ENCODE results near the gene PBX1. TPM values are rescaled to one million over a fixed set of nuclear protein-coding genes. Genes with fewer than 3 reads are reported as not detected.

The PBX1 gene
- 53.3 TPM for polyA plus RNA-seq (2013, experiment 1 of 2)
- polyA plus RNA-seq (2013, experiment 2 of 2), result 55.6 TPM

- no peaks in the 10 kb centered on the region for H3K9me3 ChIP-seq (replicated peaks in 1 of 2; ENCODE audit: control insufficient read depth in 2 of 2, insufficient read depth in 1 of 2, low read depth in 1 of 2, low read length in 2 of 2)
- H3K9ac ChIP-seq (ENCODE audit: low read depth, low read length, poor library complexity), result peak within 1 kb of the TSS; percentile 86
- H4K91ac ChIP-seq (ENCODE audit: low read depth, low read length, poor library complexity), result no peak within 1 kb of the TSS
- H2AK5ac ChIP-seq (ENCODE audit: low read depth, low read length), result no peak within 1 kb of the TSS
- peak within 1 kb of the TSS; percentile 93 for H3K18ac ChIP-seq (ENCODE audit: low read length)
- H3K4ac ChIP-seq (ENCODE audit: low read length), result no peak within 1 kb of the TSS
- no peaks in the 10 kb centered on the region for H3K27me3 ChIP-seq (ENCODE audit: control insufficient read depth in 3 of 3, insufficient read depth in 3 of 3, low read depth in 1 of 3, low read length in 3 of 3)
- no peak within 1 kb of the TSS for H4K8ac ChIP-seq (ENCODE audit: low read depth, low read length)
- peak; percentile 94 for DNase-seq (ENCODE audit: low spot score)
- no peak within 1 kb of the TSS for H3K23ac ChIP-seq (ENCODE audit: low read depth, low read length, poor library complexity)
- no peaks in the 10 kb centered on the region for H3K79me1 ChIP-seq (ENCODE audit: low read depth, low read length)
- peaks cover 0 to 4% of the 10 kb centered on the region in 2 donors for H3K36me3 ChIP-seq (replicated peaks in 1 of 2; ENCODE audit: control insufficient read depth in 2 of 2, insufficient read depth in 2 of 2, low read length in 2 of 2)
- no peak within 1 kb of the TSS for H2BK12ac ChIP-seq (ENCODE audit: low read length)
- no peak within 1 kb of the TSS for H2BK120ac ChIP-seq (ENCODE audit: low read depth, low read length)
- H3K27ac ChIP-seq (replicated peaks; ENCODE audit: low read length), result peak within 1 kb of the TSS; percentile 100
- H3K4me2 ChIP-seq (ENCODE audit: insufficient read depth, low read length, poor library complexity, severe bottlenecking), result peak within 1 kb of the TSS; percentile 62
- no CpG with 5 or more reads among the region's 28 CpGs for WGBS, 2 donors (ENCODE audit: extremely low coverage in 2 of 2, insufficient read length in 2 of 2, insufficient replicate concordance in 1 of 2)
- peak within 1 kb of the TSS; percentile 70 for H2AFZ ChIP-seq (ENCODE audit: low read length)
- H3K4me3 ChIP-seq (ENCODE audit: low read length in 2 of 2), result peak within 1 kb of the TSS; percentile 79 to 93
- peak within 1 kb of the TSS; percentile 63 for H2BK5ac ChIP-seq (ENCODE audit: low read length)
- no peak within 1 kb of the TSS for H3K14ac ChIP-seq (ENCODE audit: low read length)
- no peak within 1 kb of the TSS for H2BK15ac ChIP-seq (ENCODE audit: low read length)
- H3K4me1 ChIP-seq (ENCODE audit: control insufficient read depth in 2 of 2, insufficient read depth in 1 of 2, low read depth in 1 of 2, low read length in 2 of 2), result peaks cover 0 to 4% of the 10 kb centered on the region in 2 donors
Observed at GRCh38 chr1:164558461-164559341, at the start of gene PBX1. PBX1 (plus strand) TSS chr1:164559184.

DNA sequence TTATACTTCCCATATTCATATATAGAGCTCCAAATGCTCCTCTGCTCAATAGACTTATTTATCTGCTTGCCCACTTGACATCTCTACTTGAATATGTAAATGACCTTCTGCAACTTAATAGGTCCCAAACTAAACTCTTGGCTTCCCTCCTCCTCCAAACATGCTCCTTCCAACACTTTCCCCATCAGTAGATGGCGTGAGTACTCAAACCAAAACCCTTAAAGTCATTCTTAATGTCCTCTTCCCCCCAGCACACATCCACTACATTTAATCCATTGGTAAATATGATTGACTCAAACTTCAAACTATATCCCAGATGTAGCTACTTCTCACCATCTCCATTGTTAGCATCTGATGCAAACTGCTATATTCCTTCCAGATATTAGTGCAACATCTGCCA, 48.5 kb upstream of the PBX1 start:
- Histone ChIP-seq H2AK5ac (ENCODE audit: low read depth, low read length) (no peak overlapping the region), H3K4me3 (ENCODE audit: low read length in 2 of 2) (no peak overlapping the region), H4K91ac (ENCODE audit: low read depth, low read length, poor library complexity) (no peak overlapping the region), H2BK15ac (ENCODE audit: low read length) (no peak overlapping the region), H2BK12ac (ENCODE audit: low read length) (no peak overlapping the region), H3K9ac (ENCODE audit: low read depth, low read length, poor library complexity) (no peak overlapping the region), H3K79me1 (ENCODE audit: low read depth, low read length) (no peaks in the 10 kb centered on the region), H2AFZ (ENCODE audit: low read length) (no peak overlapping the region), H3K27ac (replicated peaks; ENCODE audit: low read length) (no peak overlapping the region), H3K4me2 (ENCODE audit: insufficient read depth, low read length, poor library complexity, severe bottlenecking) (no peak overlapping the region), H3K4ac (ENCODE audit: low read length) (no peak overlapping the region), H3K27me3 (ENCODE audit: control insufficient read depth in 3 of 3, insufficient read depth in 3 of 3, low read depth in 1 of 3, low read length in 3 of 3) (no peaks in the 10 kb centered on the region), H3K4me1 (ENCODE audit: control insufficient read depth in 2 of 2, insufficient read depth in 1 of 2, low read depth in 1 of 2, low read length in 2 of 2) (no peaks in the 10 kb centered on the region), H3K36me3 (replicated peaks in 1 of 2; ENCODE audit: control insufficient read depth in 2 of 2, insufficient read depth in 2 of 2, low read length in 2 of 2) (no peaks in the 10 kb centered on the region), H3K23ac (ENCODE audit: low read depth, low read length, poor library complexity) (no peak overlapping the region), H2BK5ac (ENCODE audit: low read length) (no peak overlapping the region), H4K8ac (ENCODE audit: low read depth, low read length) (no peak overlapping the region), H3K18ac (ENCODE audit: low read length) (no peak overlapping the region), H3K9me3 (replicated peaks in 1 of 2; ENCODE audit: control insufficient read depth in 2 of 2, insufficient read depth in 1 of 2, low read depth in 1 of 2, low read length in 2 of 2) (no peaks in the 10 kb centered on the region), H3K14ac (ENCODE audit: low read length) (no peak overlapping the region), H2BK120ac (ENCODE audit: low read depth, low read length) (no peak overlapping the region)
- DNase-seq (ENCODE audit: low spot score), result no peak
- no CpG with 5 or more reads among the region's 1 CpG for WGBS, 2 donors (ENCODE audit: extremely low coverage in 2 of 2, insufficient read length in 2 of 2, insufficient replicate concordance in 1 of 2)

DNA sequence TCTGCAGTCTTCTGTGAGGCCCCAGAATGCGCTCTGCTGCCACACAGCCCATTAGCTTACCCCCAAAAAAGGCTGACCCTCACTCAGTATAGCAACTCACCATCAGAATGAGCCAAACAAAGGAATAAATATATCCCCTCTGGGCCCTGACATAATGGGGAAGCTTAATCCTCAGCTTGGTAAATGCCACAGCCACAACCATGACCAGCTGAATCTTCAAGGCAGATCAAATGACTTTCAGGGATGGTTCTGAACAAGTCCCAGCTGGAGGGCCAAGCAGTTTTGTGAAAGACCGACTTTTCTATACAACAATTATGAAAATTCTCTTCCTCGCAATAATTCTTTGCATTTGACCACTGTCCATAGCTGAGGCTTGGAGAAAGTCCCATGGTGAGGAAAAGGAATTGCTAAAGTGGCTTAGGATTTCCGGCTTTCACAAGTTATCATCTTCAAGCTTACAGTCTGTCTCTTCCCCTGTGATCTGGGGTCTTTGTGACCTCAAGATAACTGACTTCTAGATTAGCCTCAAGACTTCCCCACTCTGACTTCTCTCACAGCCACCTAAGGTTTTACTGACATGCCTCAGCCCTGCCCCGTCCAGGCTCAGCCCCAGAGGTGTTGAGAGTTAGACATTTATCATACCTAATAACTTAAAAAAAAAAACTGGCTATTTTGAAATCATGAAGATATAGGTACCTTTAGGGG, 47.8 kb upstream of the PBX1 start:
- no peak overlapping the region for H2BK5ac ChIP-seq (ENCODE audit: low read length)
- no peak overlapping the region for H2AK5ac ChIP-seq (ENCODE audit: low read depth, low read length)
- no peaks in the 10 kb centered on the region for H3K79me1 ChIP-seq (ENCODE audit: low read depth, low read length)
- no CpG with 5 or more reads among the region's 5 CpGs for WGBS, 2 donors (ENCODE audit: extremely low coverage in 2 of 2, insufficient read length in 2 of 2, insufficient replicate concordance in 1 of 2)
- no peaks in the 10 kb centered on the region for H3K36me3 ChIP-seq (replicated peaks in 1 of 2; ENCODE audit: control insufficient read depth in 2 of 2, insufficient read depth in 2 of 2, low read length in 2 of 2)
- no peak overlapping the region for H3K4me2 ChIP-seq (ENCODE audit: insufficient read depth, low read length, poor library complexity, severe bottlenecking)
- H3K18ac ChIP-seq (ENCODE audit: low read length), result no peak overlapping the region
- no peak for DNase-seq (ENCODE audit: low spot score)
- no peak overlapping the region for H2BK15ac ChIP-seq (ENCODE audit: low read length)
- no peak overlapping the region for H2AFZ ChIP-seq (ENCODE audit: low read length)
- peaks cover 3 to 4% of the 10 kb centered on the region in 2 donors for H3K4me1 ChIP-seq (ENCODE audit: control insufficient read depth in 2 of 2, insufficient read depth in 1 of 2, low read depth in 1 of 2, low read length in 2 of 2)
- no peak overlapping the region for H2BK12ac ChIP-seq (ENCODE audit: low read length)
- H3K27ac ChIP-seq (replicated peaks; ENCODE audit: low read length), result no peak overlapping the region
- no peaks in the 10 kb centered on the region for H3K9me3 ChIP-seq (replicated peaks in 1 of 2; ENCODE audit: control insufficient read depth in 2 of 2, insufficient read depth in 1 of 2, low read depth in 1 of 2, low read length in 2 of 2)
- no peak overlapping the region for H3K9ac ChIP-seq (ENCODE audit: low read depth, low read length, poor library complexity)
- H2BK120ac ChIP-seq (ENCODE audit: low read depth, low read length), result no peak overlapping the region
- H4K91ac ChIP-seq (ENCODE audit: low read depth, low read length, poor library complexity), result no peak overlapping the region
- H3K14ac ChIP-seq (ENCODE audit: low read length), result no peak overlapping the region
- H4K8ac ChIP-seq (ENCODE audit: low read depth, low read length), result no peak overlapping the region
- H3K27me3 ChIP-seq (ENCODE audit: control insufficient read depth in 3 of 3, insufficient read depth in 3 of 3, low read depth in 1 of 3, low read length in 3 of 3), result no peaks in the 10 kb centered on the region
- no peak overlapping the region for H3K4me3 ChIP-seq (ENCODE audit: low read length in 2 of 2)
- H3K23ac ChIP-seq (ENCODE audit: low read depth, low read length, poor library complexity), result no peak overlapping the region
- no peak overlapping the region for H3K4ac ChIP-seq (ENCODE audit: low read length)

- Histone ChIP-seq H4K91ac (ENCODE audit: low read depth, low read length, poor library complexity) (no peak overlapping the region), H3K9ac (ENCODE audit: low read depth, low read length, poor library complexity) (no peak overlapping the region), H2BK5ac (ENCODE audit: low read length) (no peak overlapping the region), H2BK120ac (ENCODE audit: low read depth, low read length) (no peak overlapping the region), H3K18ac (ENCODE audit: low read length) (no peak overlapping the region), H3K4me1 (ENCODE audit: control insufficient read depth in 2 of 2, insufficient read depth in 1 of 2, low read depth in 1 of 2, low read length in 2 of 2) (peaks cover 3 to 13% of the 10 kb centered on the region in 2 donors), H4K8ac (ENCODE audit: low read depth, low read length) (no peak overlapping the region), H3K9me3 (replicated peaks in 1 of 2; ENCODE audit: control insufficient read depth in 2 of 2, insufficient read depth in 1 of 2, low read depth in 1 of 2, low read length in 2 of 2) (no peaks in the 10 kb centered on the region), H3K4ac (ENCODE audit: low read length) (no peak overlapping the region), H3K27me3 (ENCODE audit: control insufficient read depth in 3 of 3, insufficient read depth in 3 of 3, low read depth in 1 of 3, low read length in 3 of 3) (no peaks in the 10 kb centered on the region), H3K4me3 (ENCODE audit: low read length in 2 of 2) (no peak overlapping the region), H2BK12ac (ENCODE audit: low read length) (no peak overlapping the region), H2AK5ac (ENCODE audit: low read depth, low read length) (no peak overlapping the region), H3K27ac (replicated peaks; ENCODE audit: low read length) (no peak overlapping the region), H3K36me3 (replicated peaks in 1 of 2; ENCODE audit: control insufficient read depth in 2 of 2, insufficient read depth in 2 of 2, low read length in 2 of 2) (no peaks in the 10 kb centered on the region), H2AFZ (ENCODE audit: low read length) (no peak overlapping the region), H3K4me2 (ENCODE audit: insufficient read depth, low read length, poor library complexity, severe bottlenecking) (no peak overlapping the region), H3K14ac (ENCODE audit: low read length) (no peak overlapping the region), H2BK15ac (ENCODE audit: low read length) (no peak overlapping the region), H3K23ac (ENCODE audit: low read depth, low read length, poor library complexity) (no peak overlapping the region), H3K79me1 (ENCODE audit: low read depth, low read length) (no peaks in the 10 kb centered on the region)
- DNase-seq (ENCODE audit: low spot score), result no peak
- no CpG with 5 or more reads among the region's 2 CpGs for WGBS, 2 donors (ENCODE audit: extremely low coverage in 2 of 2, insufficient read length in 2 of 2, insufficient replicate concordance in 1 of 2)
Observed at GRCh38 chr1:164515231-164515630, 43.8 kb upstream of the PBX1 start.
